DND-41 (cell line): ENCODE results near the gene QTRT2.

Source experiments
- EZH2 ChIP-seq: IDR thresholded peaks from 3 replicates; pipeline ENCODE4 v1.6.1; 2012; ENCODE audit warnings: borderline replicate concordance, low read depth, mild to moderate bottlenecking, moderate library complexity, low read length, inconsistent platforms; ENCODE audit not compliant: severe bottlenecking
- TF ChIP-seq, protein P1 (sequence below): IDR thresholded peaks from 2 replicates; pipeline ENCODE4 v1.5.1; 2012; ENCODE audit warnings: borderline replicate concordance, low read length, moderate library complexity, mild to moderate bottlenecking; ENCODE audit not compliant: poor library complexity, severe bottlenecking; ENCODE audit errors: extremely low read depth

DNA sequence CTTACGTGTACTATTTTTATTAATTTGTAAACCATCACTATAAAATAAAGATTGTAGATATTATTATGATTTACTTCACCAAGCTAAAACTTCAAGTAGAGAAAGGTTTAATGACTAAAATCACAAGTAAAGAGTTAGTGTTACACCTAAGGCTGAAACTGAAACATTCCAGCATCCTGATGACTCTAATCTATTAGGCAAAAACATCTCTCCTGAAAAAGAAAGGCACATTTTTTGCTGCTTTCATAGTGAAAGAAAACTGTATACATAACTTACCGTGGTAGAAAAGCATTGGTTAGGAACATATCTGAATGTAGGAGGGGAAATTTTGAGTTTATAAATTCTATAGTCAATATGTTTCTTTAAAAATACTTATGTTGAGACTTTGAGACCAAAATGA lies 35.6 kb upstream of the QTRT2 start:
- TF ChIP-seq, protein P1, sequence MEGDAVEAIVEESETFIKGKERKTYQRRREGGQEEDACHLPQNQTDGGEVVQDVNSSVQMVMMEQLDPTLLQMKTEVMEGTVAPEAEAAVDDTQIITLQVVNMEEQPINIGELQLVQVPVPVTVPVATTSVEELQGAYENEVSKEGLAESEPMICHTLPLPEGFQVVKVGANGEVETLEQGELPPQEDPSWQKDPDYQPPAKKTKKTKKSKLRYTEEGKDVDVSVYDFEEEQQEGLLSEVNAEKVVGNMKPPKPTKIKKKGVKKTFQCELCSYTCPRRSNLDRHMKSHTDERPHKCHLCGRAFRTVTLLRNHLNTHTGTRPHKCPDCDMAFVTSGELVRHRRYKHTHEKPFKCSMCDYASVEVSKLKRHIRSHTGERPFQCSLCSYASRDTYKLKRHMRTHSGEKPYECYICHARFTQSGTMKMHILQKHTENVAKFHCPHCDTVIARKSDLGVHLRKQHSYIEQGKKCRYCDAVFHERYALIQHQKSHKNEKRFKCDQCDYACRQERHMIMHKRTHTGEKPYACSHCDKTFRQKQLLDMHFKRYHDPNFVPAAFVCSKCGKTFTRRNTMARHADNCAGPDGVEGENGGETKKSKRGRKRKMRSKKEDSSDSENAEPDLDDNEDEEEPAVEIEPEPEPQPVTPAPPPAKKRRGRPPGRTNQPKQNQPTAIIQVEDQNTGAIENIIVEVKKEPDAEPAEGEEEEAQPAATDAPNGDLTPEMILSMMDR = no peak
- TF ChIP-seq EZH2 = no peak
